GM12878 (cell line): ENCODE data around the gene ZDHHC1.
A peak's percentile ranks its signal among the peaks of the same experiment; 100 is the strongest.

Experiments
- CHD2 ChIP-seq: IDR thresholded peaks from 2 replicates; pipeline ENCODE4 v1.6.1; 2011; ENCODE audit warnings: low read depth, low read length, improper control_type of control experiment, borderline replicate concordance
- CTCF ChIP-seq, 3 experiments: IDR thresholded peaks in 2 of 3; conservative IDR thresholded peaks in 1 of 3; 2 replicates each; pipeline ENCODE4 v1.5.1; 2011; ENCODE audit warnings: low read depth in 3 of 3, low read length in 3 of 3, mild to moderate bottlenecking in 3 of 3, control low read depth in 2 of 3, moderate library complexity in 2 of 3, inconsistent platforms in 1 of 3, mixed read lengths in 1 of 3; ENCODE audit not compliant: control insufficient read depth in 2 of 3, insufficient read depth in 1 of 3; ENCODE audit errors: extremely low read depth in 1 of 3
- DPF2 ChIP-seq: fragments of 450-650 bp; IDR thresholded peaks from 2 replicates; pipeline ENCODE4 v1.6.1; 2017; ENCODE audit warnings: mild to moderate bottlenecking
- HDAC2 ChIP-seq: fragments of 200-600 bp; sonication (generic); IDR thresholded peaks from 2 replicates; pipeline ENCODE4 v1.6.1; 2017
- JUND ChIP-seq: IDR thresholded peaks from 2 replicates; pipeline ENCODE4 v1.6.1; 2012; ENCODE audit warnings: low read depth, mild to moderate bottlenecking, low read length, improper control_type of control experiment, moderate library complexity
- KAT2A ChIP-seq: conservative IDR thresholded peaks from 2 replicates; pipeline ENCODE4 v1.6.1; 2011; ENCODE audit warnings: low read depth, low read length; ENCODE audit not compliant: control insufficient read depth
- MEF2A ChIP-seq: IDR thresholded peaks from 2 replicates; pipeline ENCODE4 v1.6.1; 2011; ENCODE audit warnings: low read depth, mild to moderate bottlenecking, low read length, moderate library complexity; ENCODE audit not compliant: insufficient read depth
- MXI1 ChIP-seq: fragments of 150-350 bp; IDR thresholded peaks from 2 replicates; pipeline ENCODE4 v1.6.1; 2011; ENCODE audit warnings: low read depth, mild to moderate bottlenecking, inconsistent platforms, low read length, improper control_type of control experiment
- NR2C2 ChIP-seq: IDR thresholded peaks from 2 replicates; pipeline ENCODE4 v1.6.1; 2011; ENCODE audit warnings: borderline replicate concordance, low read depth; ENCODE audit not compliant: control insufficient read depth, insufficient read length
- POLR2A ChIP-seq: IDR thresholded peaks from 2 replicates; pipeline ENCODE4 v1.6.1; 2011; ENCODE audit warnings: low read depth, mild to moderate bottlenecking, low read length
- RCOR1 ChIP-seq: conservative IDR thresholded peaks from 2 replicates; pipeline ENCODE4 v1.6.1; 2012; ENCODE audit warnings: low read depth, low read length, improper control_type of control experiment
- SMAD1 ChIP-seq: fragments of 450-650 bp; IDR thresholded peaks from 2 replicates; pipeline ENCODE4 v1.6.1; 2018; ENCODE audit warnings: mild to moderate bottlenecking, low read depth; ENCODE audit not compliant: partially characterized antibody
- TCF12 ChIP-seq: IDR thresholded peaks from 2 replicates; pipeline ENCODE4 v1.6.1; 2011; ENCODE audit warnings: low read depth, mild to moderate bottlenecking, low read length
- ZNF274 ChIP-seq: IDR thresholded peaks from one replicate; pipeline ENCODE4 v1.8.0; 2011; ENCODE audit not compliant: insufficient read length, insufficient read depth

- no peak for TF ChIP-seq ZNF274
- TF ChIP-seq CTCF (IDR thresholded peaks at IDR 0.05 in 2 of 3, conservative IDR thresholded peaks at IDR 0.05 in 1 of 3; ENCODE audit: control insufficient read depth in 2 of 3, extremely low read depth in 1 of 3, insufficient read depth in 1 of 3, low read depth in 3 of 3, low read length in 3 of 3), result peak in 2 of 3 experiments; percentile 34 to 38; a peak in 3 of 6 replicates
- TF ChIP-seq SMAD1, result no peak
- TF ChIP-seq POLR2A, result no peak
- no peak for TF ChIP-seq KAT2A
- TF ChIP-seq HDAC2, result no peak
- TF ChIP-seq MXI1, result no peak
- no peak for TF ChIP-seq JUND
- TF ChIP-seq DPF2, result no peak
- TF ChIP-seq RCOR1, result no peak
- no peak for TF ChIP-seq NR2C2
- TF ChIP-seq CHD2, result no peak
- no peak for TF ChIP-seq TCF12
- TF ChIP-seq MEF2A, result no peak
Observed at GRCh38 chr16:67349172-67349571, 67.1 kb downstream of the ZDHHC1 start.
